Measurements from ENCODE around the gene PAPPA. TPM values are rescaled to one million over a fixed set of nuclear protein-coding genes. Genes with fewer than 3 reads are reported as not detected.

Gene PAPPA
- total RNA-seq, 2 experiments from 2014 or later, result not detected

DNA sequence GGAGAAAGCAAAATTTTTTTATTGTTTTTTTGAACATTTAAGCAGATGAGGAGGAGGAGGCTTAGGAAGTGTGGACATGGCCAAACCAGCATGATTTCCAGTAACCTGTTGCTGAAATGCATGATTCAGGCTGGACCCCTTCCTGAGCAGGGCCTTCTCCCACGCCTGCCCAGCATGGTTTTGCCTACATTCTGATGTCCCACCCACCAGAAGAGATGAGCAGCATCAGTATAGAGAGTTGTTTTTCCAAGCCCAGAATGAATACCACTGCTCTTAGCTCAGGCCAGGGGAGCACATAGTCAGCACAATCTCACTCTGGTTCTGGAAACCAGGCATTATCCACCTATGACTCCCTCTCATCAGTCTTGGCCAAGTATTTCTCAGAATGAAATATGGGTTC lies 90.1 kb downstream of the PAPPA start:
- ATAC-seq, result no peak
- H3K9me3 Mint-ChIP-seq, result no peaks in the 10 kb centered on the region
- intact Hi-C loops (cut with micrococcal nuclease), result no loop called here
- no peak overlapping the region for H3K27ac Mint-ChIP-seq
- no peaks in the 10 kb centered on the region for H3K36me3 Mint-ChIP-seq (ENCODE audit: low read depth)
- ChIA-PET POLR2A (no interaction called here), CTCF (no interaction called here)
- no peaks in the 10 kb centered on the region for H3K4me1 Mint-ChIP-seq (ENCODE audit: low read depth)
- no peaks in the 10 kb centered on the region for H3K27me3 Mint-ChIP-seq
- DNase-seq, result no peak
- no peak overlapping the region for H3K4me3 Mint-ChIP-seq
- TF ChIP-seq CTCF (IDR thresholded peaks at IDR 0.05), result no peak

DNA sequence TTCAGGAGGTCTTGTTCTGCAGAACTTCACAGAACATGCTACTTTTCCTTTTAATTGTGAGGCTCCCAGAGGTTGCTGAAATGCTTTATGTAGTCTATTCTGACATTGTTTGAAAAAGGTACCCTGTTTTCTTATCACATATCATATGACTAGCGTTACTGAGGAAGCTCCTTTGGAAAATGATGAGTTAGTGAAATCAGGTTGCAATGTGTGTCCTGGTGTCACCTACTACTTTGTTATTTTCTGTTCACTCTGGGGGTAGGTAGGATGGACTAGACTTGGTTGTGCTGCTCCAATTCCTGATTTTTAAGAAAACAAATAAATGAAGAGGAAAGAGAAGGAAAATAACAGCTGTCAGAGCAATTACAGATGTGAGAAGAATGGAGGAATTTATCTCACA lies 93.7 kb downstream of the PAPPA start:
- DNase-seq, result no peak
- no peak overlapping the region for H3K27ac Mint-ChIP-seq
- H3K9me3 Mint-ChIP-seq, result no peaks in the 10 kb centered on the region
- no peak overlapping the region for H3K4me3 Mint-ChIP-seq
- intact Hi-C loops (cut with micrococcal nuclease), result no loop called here
- TF ChIP-seq CTCF (IDR thresholded peaks at IDR 0.05), result no peak
- CTCF ChIA-PET, result no interaction called here
- POLR2A ChIA-PET, result no interaction called here
- no peak for ATAC-seq
- no peaks in the 10 kb centered on the region for H3K4me1 Mint-ChIP-seq (ENCODE audit: low read depth)
- H3K36me3 Mint-ChIP-seq (ENCODE audit: low read depth), result no peaks in the 10 kb centered on the region
- H3K27me3 Mint-ChIP-seq, result no peaks in the 10 kb centered on the region

DNA sequence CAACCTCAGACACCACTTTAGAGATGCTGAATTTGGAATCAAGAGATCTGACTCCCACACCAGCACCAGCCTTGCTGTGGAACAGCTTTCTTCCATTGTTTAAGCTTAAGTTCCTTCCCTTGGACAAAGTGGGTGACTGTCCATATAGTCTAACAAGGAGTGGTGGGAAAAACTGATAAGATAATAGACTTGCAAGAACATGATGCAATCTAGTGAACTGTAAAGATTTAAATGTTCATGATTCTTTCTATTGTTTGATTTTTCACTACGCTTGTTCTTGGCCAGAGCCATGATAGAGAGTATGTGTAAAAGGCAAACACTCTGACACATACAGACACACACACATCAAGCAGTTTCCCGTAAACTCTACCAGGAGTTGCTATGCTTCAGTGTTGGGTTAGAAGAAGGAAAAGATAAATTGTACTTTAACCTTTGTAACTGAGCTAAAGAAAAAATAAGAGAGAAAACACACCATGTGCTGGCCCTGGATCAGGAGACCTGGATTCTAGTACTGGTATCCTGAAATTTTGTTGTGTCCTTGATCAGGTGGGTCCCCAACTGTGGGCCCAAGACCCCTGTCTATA lies 94.3 kb downstream of the PAPPA start:
- CTCF ChIA-PET, result no interaction called here
- POLR2A ChIA-PET, result no interaction called here

DNA sequence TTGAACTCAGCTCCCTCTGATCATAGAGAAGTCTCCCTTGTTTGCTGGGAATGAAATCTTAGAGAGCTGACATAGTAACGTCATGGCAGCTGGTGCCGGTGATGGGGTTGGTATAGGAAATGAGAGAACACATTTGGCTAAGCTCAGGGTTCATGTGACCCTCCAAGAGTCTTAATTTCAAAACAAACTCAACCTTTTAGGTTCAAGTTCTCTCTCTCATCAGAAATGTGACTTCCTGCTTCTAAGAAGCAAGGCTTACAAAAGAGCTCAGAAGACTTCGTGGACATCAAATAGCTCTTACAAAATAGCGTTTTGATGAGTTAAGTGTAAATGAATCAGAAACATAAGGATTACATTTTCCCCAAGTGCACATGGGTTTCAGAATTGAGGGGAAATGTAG lies 97.3 kb downstream of the PAPPA start:
- ChIA-PET CTCF (no interaction called here), POLR2A (no interaction called here)
- ATAC-seq (no peak), DNase-seq (no peak)
- Mint-ChIP-seq H3K27ac (no peak overlapping the region), H3K4me3 (no peak overlapping the region), H3K36me3 (ENCODE audit: low read depth) (no peaks in the 10 kb centered on the region), H3K27me3 (no peaks in the 10 kb centered on the region), H3K9me3 (no peaks in the 10 kb centered on the region), H3K4me1 (ENCODE audit: low read depth) (no peaks in the 10 kb centered on the region)
- intact Hi-C loops (cut with micrococcal nuclease), result no loop called here
- no peak for TF ChIP-seq CTCF (IDR thresholded peaks at IDR 0.05)

More for the DNA sequence above, 94.3 kb downstream of the PAPPA start:
- Mint-ChIP-seq H3K9me3 (no peaks in the 10 kb centered on the region), H3K27ac (no peak overlapping the region), H3K27me3 (no peaks in the 10 kb centered on the region), H3K36me3 (ENCODE audit: low read depth) (no peaks in the 10 kb centered on the region), H3K4me3 (no peak overlapping the region), H3K4me1 (ENCODE audit: low read depth) (no peaks in the 10 kb centered on the region)
- no peak for DNase-seq
- TF ChIP-seq CTCF (IDR thresholded peaks at IDR 0.05), result no peak
- ATAC-seq, result no peak
- intact Hi-C loops (cut with micrococcal nuclease), result no loop called here

- Mint-ChIP-seq H3K4me3 (no peak overlapping the region), H3K27me3 (no peaks in the 10 kb centered on the region), H3K9me3 (no peaks in the 10 kb centered on the region), H3K4me1 (ENCODE audit: low read depth) (no peaks in the 10 kb centered on the region), H3K36me3 (ENCODE audit: low read depth) (no peaks in the 10 kb centered on the region), H3K27ac (no peak overlapping the region)
- CTCF ChIA-PET, result no interaction called here
- no peak for TF ChIP-seq CTCF (IDR thresholded peaks at IDR 0.05)
- ATAC-seq, result no peak
- POLR2A ChIA-PET, result no interaction called here
- DNase-seq, result no peak
- intact Hi-C loops (cut with micrococcal nuclease), result no loop called here
Measured at GRCh38 chr9:116251366-116251765, 97.8 kb downstream of the PAPPA start.
